Testis (tissue), 2 donors: ENCODE measurements around the gene VAV1.

Experiments
- CTCF ChIP-seq, 3 experiments: fragments of 450-650 bp in 2 of 3; fragments of 200-600 bp in 1 of 3; sonication (generic) in 1 of 3; IDR thresholded peaks; one replicate each; pipeline ENCODE4 v1.5.1; 2016 to 2019; ENCODE audit warnings: antibody characterized with exemption in 3 of 3, mild to moderate bottlenecking in 2 of 3, moderate library complexity in 1 of 3
- POLR2A ChIP-seq: fragments of 450-650 bp; IDR thresholded peaks from one replicate; pipeline ENCODE4 v1.6.1; 2017; ENCODE audit warnings: antibody characterized with exemption, mild to moderate bottlenecking, moderate library complexity

DNA sequence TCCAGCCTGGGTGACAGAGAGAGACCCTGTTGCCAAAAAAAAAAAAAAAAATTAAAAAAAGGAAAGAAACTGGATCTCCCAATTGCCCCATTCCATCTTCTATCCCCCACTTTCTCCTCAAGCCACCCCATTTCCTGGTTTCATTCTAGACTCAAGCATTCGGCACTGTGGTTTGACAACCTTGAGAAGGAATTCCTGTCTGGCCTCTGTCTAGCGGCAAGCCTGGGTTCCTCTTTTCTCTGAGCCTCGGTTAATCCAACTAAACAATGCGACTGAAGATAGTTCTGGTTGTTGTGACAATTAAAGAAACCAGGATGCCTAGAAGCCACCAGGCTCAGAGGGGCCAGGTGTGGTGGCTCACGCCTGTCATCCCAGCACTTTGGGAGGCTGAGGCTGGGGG is 48.8 kb upstream of the VAV1 start:
- TF ChIP-seq POLR2A (no peak), CTCF (IDR thresholded peaks at IDR 0.05) (no peak)
